ENCODE data around the gene TMEM258. TPM values are rescaled to one million over a fixed set of nuclear protein-coding genes. Genes with fewer than 3 reads are reported as not detected.

Gene TMEM258
- 46.4 and 56.1 TPM in 2 replicates for total RNA-seq

GRCh38 chr11:61792310-61793082 is at the start of gene TMEM258, which contains the start of gene FEN1:
TMEM258 (minus strand) TSS chr11:61792599; CDS start chr11:61792558, 41 bp downstream.
FEN1 (plus strand) TSS chr11:61792911; CDS start chr11:61795362, 2,451 bp downstream.

DNA sequence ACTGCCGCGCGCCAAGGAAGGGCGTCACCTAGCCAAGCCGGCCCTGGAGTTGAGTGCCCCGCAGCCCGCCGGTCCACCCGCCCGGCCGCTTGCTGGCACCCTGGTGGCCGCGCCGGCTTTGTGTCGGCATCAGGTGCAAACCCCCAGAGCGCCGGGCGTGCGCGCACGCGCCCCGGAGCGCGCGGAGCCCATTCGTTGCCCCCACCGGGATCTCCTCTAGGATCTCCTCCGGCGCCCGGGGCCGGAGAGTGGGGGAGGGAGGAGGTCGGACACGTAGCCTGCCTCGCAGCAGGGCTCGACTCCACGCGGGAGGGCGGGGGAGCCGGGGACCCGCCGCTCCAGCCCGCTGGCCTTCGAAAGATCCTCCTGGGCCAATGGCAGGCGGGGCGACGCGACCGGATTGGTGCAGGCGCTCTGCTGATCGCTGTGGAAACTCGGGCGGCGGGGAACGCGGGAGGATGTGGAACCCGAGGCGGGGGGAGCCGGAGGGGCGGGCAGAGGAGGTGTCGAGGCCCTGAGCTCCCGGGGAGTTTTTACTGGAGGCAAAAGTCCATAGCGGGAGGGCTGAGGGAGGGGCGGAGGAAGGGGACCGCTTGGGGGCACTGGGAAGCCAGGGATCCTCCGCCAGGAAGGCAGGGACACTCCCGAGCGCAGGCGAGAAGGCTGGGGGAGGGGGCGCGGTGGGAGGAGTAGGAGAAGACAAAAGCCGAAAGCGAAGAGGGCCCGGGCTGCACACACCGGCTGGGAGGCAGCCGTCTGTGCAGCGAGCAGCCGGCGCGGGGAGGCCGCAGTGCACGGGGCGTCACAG is 35.4 kb upstream of the TMEM258 start, which contains the start of gene FADS2:
TSS of gene FADS2 (plus strand) at position 730 of the 808 bp plus-strand sequence. CDS start 91 bp downstream, outside the sequence.

DNA sequence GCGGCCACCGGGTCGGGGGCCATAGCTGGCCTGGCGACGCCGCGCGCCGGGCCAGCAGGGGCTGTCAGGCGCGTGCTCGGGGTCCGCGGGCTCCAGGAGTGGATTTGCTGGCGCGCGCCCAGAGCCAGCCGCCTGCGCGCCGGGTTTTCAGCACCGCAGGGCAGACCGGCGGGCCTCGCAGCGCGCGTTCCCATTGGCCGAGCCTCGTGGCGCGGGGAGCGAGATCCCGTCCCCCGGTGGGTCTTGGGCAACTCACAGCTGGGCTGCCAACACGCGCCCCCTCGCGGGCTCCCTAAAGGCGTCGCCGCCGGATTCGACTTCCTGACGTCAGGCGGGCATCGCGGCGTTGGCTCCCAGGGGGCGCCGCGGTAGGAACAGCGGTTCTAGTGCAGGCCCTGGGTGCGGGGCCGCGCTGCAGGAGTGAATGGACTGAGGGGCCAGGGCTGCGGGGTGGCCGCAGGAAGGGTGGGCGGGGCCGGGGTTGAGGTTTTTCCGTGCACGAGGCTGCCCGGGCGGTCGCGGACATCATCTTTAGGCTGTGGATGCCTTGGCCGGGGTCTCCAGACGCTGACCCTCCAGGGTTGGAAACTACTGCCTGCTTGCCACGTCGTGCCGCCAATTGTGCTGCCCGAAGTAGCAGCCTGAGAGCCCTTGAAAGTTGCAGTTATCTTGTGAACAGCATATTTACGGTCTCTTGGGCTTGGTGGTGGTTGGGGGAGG is 24.5 kb upstream of the TMEM258 start, which contains the start of gene FADS1:
TSS of gene FADS1 (minus strand) at position 268 of the 720 bp plus-strand sequence. CDS start at position 194, 74 bp downstream.

GRCh38 chr11:61752117-61752924 is 40.1 kb downstream of the TMEM258 start, which contains the start of gene MYRF:
MYRF (plus strand) TSS chr11:61752636; CDS start chr11:61752745, 109 bp downstream.

Other genes with a start within 250 kb of the TMEM258 start
- 0.13 and 0.36 TPM in 2 replicates for gene SYT7, start 211.5 kb downstream of the TMEM258 start, total RNA-seq
- gene DAGLA, start 112.2 kb downstream of the TMEM258 start, total RNA-seq, result 1.7 and 2.3 TPM in 2 replicates
- gene MYRF, start 40.0 kb downstream of the TMEM258 start, total RNA-seq, result 0.66 and 1.4 TPM in 2 replicates
- 48.8 and 63.8 TPM in 2 replicates for gene FEN1, start 312 bp upstream of the TMEM258 start, total RNA-seq
- 70.5 and 134 TPM in 2 replicates for gene FADS1, start 24.4 kb upstream of the TMEM258 start, total RNA-seq
- 254 and 468 TPM in 2 replicates for gene FADS2, start 35.7 kb upstream of the TMEM258 start, total RNA-seq
- 93.5 and 100 TPM in 2 replicates for gene FADS3, start 98.9 kb upstream of the TMEM258 start, total RNA-seq
- gene RAB3IL1, start 125.0 kb upstream of the TMEM258 start, total RNA-seq, result 1.0 and 1.6 TPM in 2 replicates
- under 0.01 and 0.14 TPM in 2 replicates for gene BEST1, start 157.8 kb upstream of the TMEM258 start, total RNA-seq
- 696 and 1,197 TPM in 2 replicates for gene FTH1, start 175.0 kb upstream of the TMEM258 start, total RNA-seq

Data from thoracic aorta endothelial cell (primary cell).